Measurements from ENCODE around the gene AKT3.
A peak's percentile ranks its signal among the peaks of the same experiment; 100 is the strongest.
"Not testable (repeated sequence)": the region's sequence is repeated elsewhere in the genome, so short reads cannot be mapped to it uniquely, and the experiment has no call there.

AKT3 gene

GRCh38 chr1:243850202-243850451, at the start of gene AKT3:
Gene AKT3 (minus strand): TSS chr1:243850243. CDS start chr1:243843170, 7,073 bp downstream.
- no peak for DNase-seq (ENCODE audit: low spot score)

- DNase-seq (ENCODE audit: low spot score) = no peak
Observed at GRCh38 chr1:243898278-243898677, 48.2 kb upstream of the AKT3 start.

- DNase-seq (ENCODE audit: low spot score) = no peak
Observed at GRCh38 chr1:243896313-243896712, 46.3 kb upstream of the AKT3 start.

GRCh38 chr1:243892456-243892855, 42.4 kb upstream of the AKT3 start:
- DNase-seq (ENCODE audit: low spot score) = no peak

- DNase-seq (ENCODE audit: low spot score) = no peak
Observed at GRCh38 chr1:243890576-243890975, 40.5 kb upstream of the AKT3 start.

- no peak for DNase-seq (ENCODE audit: low spot score)
Observed at GRCh38 chr1:243885806-243886205, 35.8 kb upstream of the AKT3 start.

- no peak for DNase-seq (ENCODE audit: low spot score)
Observed at GRCh38 chr1:243884603-243885002, 34.6 kb upstream of the AKT3 start.

GRCh38 chr1:243883551-243883950, 33.5 kb upstream of the AKT3 start:
- no peak for DNase-seq (ENCODE audit: low spot score)

- no peak for DNase-seq (ENCODE audit: low spot score)
Observed at GRCh38 chr1:243882276-243882675, 32.2 kb upstream of the AKT3 start.

GRCh38 chr1:243877058-243877457, 27.0 kb upstream of the AKT3 start:
- not testable (repeated sequence) for DNase-seq (ENCODE audit: low spot score)

- DNase-seq (ENCODE audit: low spot score) = no peak
Observed at GRCh38 chr1:243855616-243856318, 5.7 kb upstream of the AKT3 start.

- DNase-seq (ENCODE audit: low spot score) = no peak
Observed at GRCh38 chr1:243851765-243852164, 1.7 kb upstream of the AKT3 start.

- no peak for DNase-seq (ENCODE audit: low spot score)
Observed at GRCh38 chr1:243851257-243851756, 1.3 kb upstream of the AKT3 start.

GRCh38 chr1:243850452-243851256, 611 bp upstream of the AKT3 start:
- peak; percentile 92 for DNase-seq (ENCODE audit: low spot score)

GRCh38 chr1:243849421-243850201, 432 bp downstream of the AKT3 start:
- DNase-seq (ENCODE audit: low spot score) = peak; percentile 75

- no peak for DNase-seq (ENCODE audit: low spot score)
Observed at GRCh38 chr1:243848858-243849420, 1.1 kb downstream of the AKT3 start.

- peak; percentile 29 for DNase-seq (ENCODE audit: low spot score)
Observed at GRCh38 chr1:243848165-243848857, 1.7 kb downstream of the AKT3 start.

- no peak for DNase-seq (ENCODE audit: low spot score)
Observed at GRCh38 chr1:243846761-243847160, 3.3 kb downstream of the AKT3 start.

- no peak for DNase-seq (ENCODE audit: low spot score)
Observed at GRCh38 chr1:243845888-243846287, 4.2 kb downstream of the AKT3 start.

- DNase-seq (ENCODE audit: low spot score) = no peak
Observed at GRCh38 chr1:243844186-243844585, 5.9 kb downstream of the AKT3 start.

- peak; percentile 59 for DNase-seq (ENCODE audit: low spot score)
Observed at GRCh38 chr1:243842978-243843511, 7.0 kb downstream of the AKT3 start.
